K562 (cell line): Measurements from ENCODE around the gene CCDC85B.

ENCODE experiments used
- EP300 ChIP-seq: IDR thresholded peaks from 2 replicates; pipeline ENCODE4 v1.6.1; 2012; ENCODE audit warnings: low read length, improper control_type of control experiment
- HMGN3 ChIP-seq: IDR thresholded peaks from 2 replicates; pipeline ENCODE4 v1.6.1; 2011; ENCODE audit warnings: borderline replicate concordance, low read depth, mild to moderate bottlenecking, mixed read lengths, low read length; ENCODE audit not compliant: insufficient read length; ENCODE audit errors: extremely low read depth
- HNRNPLL ChIP-seq: fragments of 200-400 bp; formaldehyde crosslinking; IDR thresholded peaks from 2 replicates; pipeline ENCODE4 v1.6.1; 2017; ENCODE audit warnings: low read length, low read depth, mild to moderate bottlenecking; ENCODE audit not compliant: poor library complexity, severe bottlenecking
- RAD51 ChIP-seq: fragments of 450-650 bp; IDR thresholded peaks from 2 replicates; pipeline ENCODE4 v1.7.1; 2016; ENCODE audit warnings: low read depth, mild to moderate bottlenecking, borderline replicate concordance
- YY1 ChIP-seq, 3 experiments: IDR thresholded peaks; 2 replicates each; pipeline ENCODE4 v1.6.1; 2011; ENCODE audit warnings: low read length in 2 of 3, mild to moderate bottlenecking in 2 of 3, moderate library complexity in 2 of 3, borderline replicate concordance in 1 of 3, control low read depth in 1 of 3, low read depth in 1 of 3; ENCODE audit not compliant: insufficient read depth in 3 of 3, insufficient replicate concordance in 2 of 3, control insufficient read depth in 1 of 3, insufficient read length in 1 of 3; ENCODE audit errors: extremely low read depth in 1 of 3
- ZNF143 ChIP-seq: sonication (generic); formaldehyde crosslinking; IDR thresholded peaks from 2 replicates; pipeline ENCODE4 v1.9.0; 2022; ENCODE audit warnings: mild to moderate bottlenecking, missing genetic modification reagents
- ZNF23 ChIP-seq: fragments of 250-450 bp; sonication (Bioruptor Pico); IDR thresholded peaks from 2 replicates; pipeline ENCODE4 v1.4.0; 2020; ENCODE audit warnings: mild to moderate bottlenecking
- ZNF24 ChIP-seq: fragments of 450-650 bp; IDR thresholded peaks from 2 replicates; pipeline ENCODE4 v1.6.1; 2016
- TF ChIP-seq, protein P1 (sequence below): fragments of 450-650 bp; IDR thresholded peaks from 2 replicates; pipeline ENCODE4 v1.6.1; 2016; ENCODE audit warnings: mild to moderate bottlenecking, moderate library complexity
- TF ChIP-seq, protein P2 (sequence below): sonication (generic); formaldehyde crosslinking; IDR thresholded peaks from 2 replicates; pipeline ENCODE4 v1.8.1; 2023; ENCODE audit warnings: mild to moderate bottlenecking, missing genetic modification reagents, moderate library complexity

DNA sequence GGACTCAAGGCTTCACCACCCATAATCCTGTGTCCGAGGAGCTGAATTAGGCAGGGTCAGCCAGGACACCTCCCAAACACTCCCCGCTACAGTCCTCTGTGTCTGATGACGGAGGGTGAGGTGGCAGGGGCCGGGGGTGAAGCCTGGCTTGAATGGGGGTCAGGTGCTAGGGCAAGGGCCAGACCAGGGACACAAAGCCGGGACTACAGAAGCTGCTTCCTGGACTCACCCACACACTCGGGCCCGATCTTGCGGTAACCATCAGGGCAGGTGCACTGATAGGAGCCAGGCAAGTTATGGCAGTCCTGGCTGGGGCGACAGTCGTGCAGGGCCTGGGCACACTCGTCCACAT, 20.2 kb upstream of the CCDC85B start:
- TF ChIP-seq EP300: no peak
- TF ChIP-seq HMGN3: no peak
- no peak for TF ChIP-seq YY1 (IDR thresholded peaks at IDR 0.05; ENCODE audit: borderline replicate concordance in 1 of 3, control insufficient read depth in 1 of 3, extremely low read depth in 1 of 3, insufficient read depth in 3 of 3, insufficient read length in 1 of 3, insufficient replicate concordance in 2 of 3, low read depth in 1 of 3, low read length in 2 of 3)
- TF ChIP-seq, protein P1, sequence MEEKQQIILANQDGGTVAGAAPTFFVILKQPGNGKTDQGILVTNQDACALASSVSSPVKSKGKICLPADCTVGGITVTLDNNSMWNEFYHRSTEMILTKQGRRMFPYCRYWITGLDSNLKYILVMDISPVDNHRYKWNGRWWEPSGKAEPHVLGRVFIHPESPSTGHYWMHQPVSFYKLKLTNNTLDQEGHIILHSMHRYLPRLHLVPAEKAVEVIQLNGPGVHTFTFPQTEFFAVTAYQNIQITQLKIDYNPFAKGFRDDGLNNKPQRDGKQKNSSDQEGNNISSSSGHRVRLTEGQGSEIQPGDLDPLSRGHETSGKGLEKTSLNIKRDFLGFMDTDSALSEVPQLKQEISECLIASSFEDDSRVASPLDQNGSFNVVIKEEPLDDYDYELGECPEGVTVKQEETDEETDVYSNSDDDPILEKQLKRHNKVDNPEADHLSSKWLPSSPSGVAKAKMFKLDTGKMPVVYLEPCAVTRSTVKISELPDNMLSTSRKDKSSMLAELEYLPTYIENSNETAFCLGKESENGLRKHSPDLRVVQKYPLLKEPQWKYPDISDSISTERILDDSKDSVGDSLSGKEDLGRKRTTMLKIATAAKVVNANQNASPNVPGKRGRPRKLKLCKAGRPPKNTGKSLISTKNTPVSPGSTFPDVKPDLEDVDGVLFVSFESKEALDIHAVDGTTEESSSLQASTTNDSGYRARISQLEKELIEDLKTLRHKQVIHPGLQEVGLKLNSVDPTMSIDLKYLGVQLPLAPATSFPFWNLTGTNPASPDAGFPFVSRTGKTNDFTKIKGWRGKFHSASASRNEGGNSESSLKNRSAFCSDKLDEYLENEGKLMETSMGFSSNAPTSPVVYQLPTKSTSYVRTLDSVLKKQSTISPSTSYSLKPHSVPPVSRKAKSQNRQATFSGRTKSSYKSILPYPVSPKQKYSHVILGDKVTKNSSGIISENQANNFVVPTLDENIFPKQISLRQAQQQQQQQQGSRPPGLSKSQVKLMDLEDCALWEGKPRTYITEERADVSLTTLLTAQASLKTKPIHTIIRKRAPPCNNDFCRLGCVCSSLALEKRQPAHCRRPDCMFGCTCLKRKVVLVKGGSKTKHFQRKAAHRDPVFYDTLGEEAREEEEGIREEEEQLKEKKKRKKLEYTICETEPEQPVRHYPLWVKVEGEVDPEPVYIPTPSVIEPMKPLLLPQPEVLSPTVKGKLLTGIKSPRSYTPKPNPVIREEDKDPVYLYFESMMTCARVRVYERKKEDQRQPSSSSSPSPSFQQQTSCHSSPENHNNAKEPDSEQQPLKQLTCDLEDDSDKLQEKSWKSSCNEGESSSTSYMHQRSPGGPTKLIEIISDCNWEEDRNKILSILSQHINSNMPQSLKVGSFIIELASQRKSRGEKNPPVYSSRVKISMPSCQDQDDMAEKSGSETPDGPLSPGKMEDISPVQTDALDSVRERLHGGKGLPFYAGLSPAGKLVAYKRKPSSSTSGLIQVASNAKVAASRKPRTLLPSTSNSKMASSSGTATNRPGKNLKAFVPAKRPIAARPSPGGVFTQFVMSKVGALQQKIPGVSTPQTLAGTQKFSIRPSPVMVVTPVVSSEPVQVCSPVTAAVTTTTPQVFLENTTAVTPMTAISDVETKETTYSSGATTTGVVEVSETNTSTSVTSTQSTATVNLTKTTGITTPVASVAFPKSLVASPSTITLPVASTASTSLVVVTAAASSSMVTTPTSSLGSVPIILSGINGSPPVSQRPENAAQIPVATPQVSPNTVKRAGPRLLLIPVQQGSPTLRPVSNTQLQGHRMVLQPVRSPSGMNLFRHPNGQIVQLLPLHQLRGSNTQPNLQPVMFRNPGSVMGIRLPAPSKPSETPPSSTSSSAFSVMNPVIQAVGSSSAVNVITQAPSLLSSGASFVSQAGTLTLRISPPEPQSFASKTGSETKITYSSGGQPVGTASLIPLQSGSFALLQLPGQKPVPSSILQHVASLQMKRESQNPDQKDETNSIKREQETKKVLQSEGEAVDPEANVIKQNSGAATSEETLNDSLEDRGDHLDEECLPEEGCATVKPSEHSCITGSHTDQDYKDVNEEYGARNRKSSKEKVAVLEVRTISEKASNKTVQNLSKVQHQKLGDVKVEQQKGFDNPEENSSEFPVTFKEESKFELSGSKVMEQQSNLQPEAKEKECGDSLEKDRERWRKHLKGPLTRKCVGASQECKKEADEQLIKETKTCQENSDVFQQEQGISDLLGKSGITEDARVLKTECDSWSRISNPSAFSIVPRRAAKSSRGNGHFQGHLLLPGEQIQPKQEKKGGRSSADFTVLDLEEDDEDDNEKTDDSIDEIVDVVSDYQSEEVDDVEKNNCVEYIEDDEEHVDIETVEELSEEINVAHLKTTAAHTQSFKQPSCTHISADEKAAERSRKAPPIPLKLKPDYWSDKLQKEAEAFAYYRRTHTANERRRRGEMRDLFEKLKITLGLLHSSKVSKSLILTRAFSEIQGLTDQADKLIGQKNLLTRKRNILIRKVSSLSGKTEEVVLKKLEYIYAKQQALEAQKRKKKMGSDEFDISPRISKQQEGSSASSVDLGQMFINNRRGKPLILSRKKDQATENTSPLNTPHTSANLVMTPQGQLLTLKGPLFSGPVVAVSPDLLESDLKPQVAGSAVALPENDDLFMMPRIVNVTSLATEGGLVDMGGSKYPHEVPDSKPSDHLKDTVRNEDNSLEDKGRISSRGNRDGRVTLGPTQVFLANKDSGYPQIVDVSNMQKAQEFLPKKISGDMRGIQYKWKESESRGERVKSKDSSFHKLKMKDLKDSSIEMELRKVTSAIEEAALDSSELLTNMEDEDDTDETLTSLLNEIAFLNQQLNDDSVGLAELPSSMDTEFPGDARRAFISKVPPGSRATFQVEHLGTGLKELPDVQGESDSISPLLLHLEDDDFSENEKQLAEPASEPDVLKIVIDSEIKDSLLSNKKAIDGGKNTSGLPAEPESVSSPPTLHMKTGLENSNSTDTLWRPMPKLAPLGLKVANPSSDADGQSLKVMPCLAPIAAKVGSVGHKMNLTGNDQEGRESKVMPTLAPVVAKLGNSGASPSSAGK: no peak
- TF ChIP-seq, protein P2, sequence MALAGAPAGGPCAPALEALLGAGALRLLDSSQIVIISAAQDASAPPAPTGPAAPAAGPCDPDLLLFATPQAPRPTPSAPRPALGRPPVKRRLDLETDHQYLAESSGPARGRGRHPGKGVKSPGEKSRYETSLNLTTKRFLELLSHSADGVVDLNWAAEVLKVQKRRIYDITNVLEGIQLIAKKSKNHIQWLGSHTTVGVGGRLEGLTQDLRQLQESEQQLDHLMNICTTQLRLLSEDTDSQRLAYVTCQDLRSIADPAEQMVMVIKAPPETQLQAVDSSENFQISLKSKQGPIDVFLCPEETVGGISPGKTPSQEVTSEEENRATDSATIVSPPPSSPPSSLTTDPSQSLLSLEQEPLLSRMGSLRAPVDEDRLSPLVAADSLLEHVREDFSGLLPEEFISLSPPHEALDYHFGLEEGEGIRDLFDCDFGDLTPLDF (CRISPR knock-in tag): no peak
- TF ChIP-seq RAD51: no peak
- no peak for TF ChIP-seq ZNF143 (CRISPR knock-in tag)
- no peak for TF ChIP-seq ZNF23
- no peak for TF ChIP-seq HNRNPLL
- TF ChIP-seq ZNF24: no peak
